ENCODE results near the gene DHX35.

The DHX35 gene

DNA sequence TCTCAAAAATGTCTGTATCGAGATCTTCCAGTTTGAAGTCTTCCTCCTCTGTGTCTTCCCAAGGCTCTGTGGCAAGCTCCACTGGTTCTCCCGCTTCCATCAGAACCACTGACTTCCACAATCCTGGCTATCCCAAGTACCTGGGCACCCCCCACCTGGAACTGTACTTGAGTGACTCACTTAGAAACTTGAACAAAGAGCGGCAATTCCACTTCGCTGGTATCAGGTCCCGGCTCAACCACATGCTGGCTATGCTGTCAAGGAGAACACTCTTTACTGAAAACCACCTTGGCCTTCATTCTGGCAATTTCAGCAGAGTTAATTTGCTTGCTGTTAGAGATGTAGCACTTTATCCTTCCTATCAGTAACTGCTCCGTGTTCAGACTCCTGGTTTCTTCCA is 10.0 kb upstream of the DHX35 start:
- no peak overlapping the region for H3K4me2 ChIP-seq (ENCODE audit: low read length)
- H3K27ac ChIP-seq (ENCODE audit: low read depth, low read length) = no peak overlapping the region
- H3K36me3 ChIP-seq (ENCODE audit: control insufficient read depth, low read length) = peaks cover 68% of the 10 kb centered on the region
- peaks cover 26% of the 10 kb centered on the region for H3F3A ChIP-seq (ENCODE audit: control insufficient read depth, insufficient read depth)
- H3K9me2 ChIP-seq (replicated peaks; ENCODE audit: control insufficient read depth, low read length) = no peaks in the 10 kb centered on the region
- no peaks in the 10 kb centered on the region for H3K4me1 ChIP-seq (ENCODE audit: control insufficient read depth, low read length)
- H3K27me3 ChIP-seq (ENCODE audit: control insufficient read depth, low read length) = no peaks in the 10 kb centered on the region
- 0 out of 2 replicates have a peak, but pooled peaks cover 2% of the 10 kb centered on the region for H4K20me1 ChIP-seq (ENCODE audit: control insufficient read depth, insufficient read depth, low read depth, low read length)
- peaks cover 13% of the 10 kb centered on the region for H3K79me2 ChIP-seq (ENCODE audit: control insufficient read depth, low read length)
- H3K9me3 ChIP-seq (ENCODE audit: control insufficient read depth, insufficient read depth, low read length) = no peaks in the 10 kb centered on the region
- no peak overlapping the region for H3K4me3 ChIP-seq (ENCODE audit: low read length)
- TF ChIP-seq, protein P1, sequence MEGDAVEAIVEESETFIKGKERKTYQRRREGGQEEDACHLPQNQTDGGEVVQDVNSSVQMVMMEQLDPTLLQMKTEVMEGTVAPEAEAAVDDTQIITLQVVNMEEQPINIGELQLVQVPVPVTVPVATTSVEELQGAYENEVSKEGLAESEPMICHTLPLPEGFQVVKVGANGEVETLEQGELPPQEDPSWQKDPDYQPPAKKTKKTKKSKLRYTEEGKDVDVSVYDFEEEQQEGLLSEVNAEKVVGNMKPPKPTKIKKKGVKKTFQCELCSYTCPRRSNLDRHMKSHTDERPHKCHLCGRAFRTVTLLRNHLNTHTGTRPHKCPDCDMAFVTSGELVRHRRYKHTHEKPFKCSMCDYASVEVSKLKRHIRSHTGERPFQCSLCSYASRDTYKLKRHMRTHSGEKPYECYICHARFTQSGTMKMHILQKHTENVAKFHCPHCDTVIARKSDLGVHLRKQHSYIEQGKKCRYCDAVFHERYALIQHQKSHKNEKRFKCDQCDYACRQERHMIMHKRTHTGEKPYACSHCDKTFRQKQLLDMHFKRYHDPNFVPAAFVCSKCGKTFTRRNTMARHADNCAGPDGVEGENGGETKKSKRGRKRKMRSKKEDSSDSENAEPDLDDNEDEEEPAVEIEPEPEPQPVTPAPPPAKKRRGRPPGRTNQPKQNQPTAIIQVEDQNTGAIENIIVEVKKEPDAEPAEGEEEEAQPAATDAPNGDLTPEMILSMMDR (IDR thresholded peaks at IDR 0.05; ENCODE audit: low read depth, low read length, poor library complexity, severe bottlenecking) = no peak
- TF ChIP-seq EZH2phosphoT487 (IDR thresholded peaks at IDR 0.05; ENCODE audit: borderline replicate concordance, low read length) = no peak

DNA sequence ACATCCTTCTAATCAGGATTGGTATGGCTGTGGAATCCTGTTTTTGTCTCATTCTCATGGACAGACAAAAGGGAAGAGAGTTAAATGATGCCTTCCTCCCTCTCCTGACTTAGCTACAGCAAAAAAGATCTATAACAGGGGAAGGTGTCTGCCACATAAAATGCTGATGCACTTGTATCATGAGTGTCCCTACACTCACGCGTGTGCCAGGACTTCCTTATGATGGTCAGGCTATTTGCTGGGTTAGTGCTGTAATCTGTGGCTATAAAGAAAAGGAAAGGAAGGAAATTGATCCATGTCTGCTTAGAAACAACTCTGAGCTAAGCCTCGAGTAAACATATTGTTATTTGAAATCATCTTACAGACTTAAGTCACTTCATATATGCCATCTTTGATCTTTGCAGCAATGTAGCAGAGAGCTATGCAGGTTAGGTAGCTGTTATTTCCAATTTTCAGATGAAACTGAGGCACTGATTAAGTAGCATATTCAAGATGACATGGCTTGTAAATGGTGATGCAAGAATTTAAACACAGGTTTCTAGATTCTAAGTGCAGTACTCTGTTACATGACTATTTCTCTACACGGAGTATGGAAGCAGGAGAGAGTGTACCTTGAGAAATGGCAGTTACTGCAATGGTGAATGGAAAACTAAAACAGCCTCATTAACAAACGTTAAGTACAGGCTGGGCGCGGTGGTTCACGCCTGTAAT is 8.4 kb upstream of the DHX35 start:
- TF ChIP-seq EZH2phosphoT487 (IDR thresholded peaks at IDR 0.05; ENCODE audit: borderline replicate concordance, low read length) = no peak
- TF ChIP-seq, protein P1 (IDR thresholded peaks at IDR 0.05; ENCODE audit: low read depth, low read length, poor library complexity, severe bottlenecking) = no peak
- peaks cover 51% of the 10 kb centered on the region for H3K36me3 ChIP-seq (ENCODE audit: control insufficient read depth, low read length)
- H3K9me3 ChIP-seq (ENCODE audit: control insufficient read depth, insufficient read depth, low read length) = no peaks in the 10 kb centered on the region
- H3K79me2 ChIP-seq (ENCODE audit: control insufficient read depth, low read length) = no peaks in the 10 kb centered on the region
- H3K4me2 ChIP-seq (ENCODE audit: low read length) = no peak overlapping the region
- H3K4me1 ChIP-seq (ENCODE audit: control insufficient read depth, low read length) = no peaks in the 10 kb centered on the region
- H3K4me3 ChIP-seq (ENCODE audit: low read length) = no peak overlapping the region
- H3F3A ChIP-seq (ENCODE audit: control insufficient read depth, insufficient read depth) = peaks cover 31% of the 10 kb centered on the region
- H3K27me3 ChIP-seq (ENCODE audit: control insufficient read depth, low read length) = no peaks in the 10 kb centered on the region
- no peaks in the 10 kb centered on the region for H4K20me1 ChIP-seq (ENCODE audit: control insufficient read depth, insufficient read depth, low read depth, low read length)
- H3K27ac ChIP-seq (ENCODE audit: low read depth, low read length) = no peak overlapping the region
- no peaks in the 10 kb centered on the region for H3K9me2 ChIP-seq (replicated peaks; ENCODE audit: control insufficient read depth, low read length)

- Histone ChIP-seq H3K4me3 (ENCODE audit: low read length) (no peak overlapping the region), H3K27ac (ENCODE audit: low read depth, low read length) (no peak overlapping the region)
Observed at GRCh38 chr20:38957235-38957876, 4.8 kb upstream of the DHX35 start.

More at GRCh38 chr20:38957235-38957876, 4.8 kb upstream of the DHX35 start:
- Histone ChIP-seq H3K9me3 (ENCODE audit: control insufficient read depth, insufficient read depth, low read length) (no peaks in the 10 kb centered on the region), H3K4me1 (ENCODE audit: control insufficient read depth, low read length) (peaks cover 11% of the 10 kb centered on the region), H3K79me2 (ENCODE audit: control insufficient read depth, low read length) (peaks cover 14% of the 10 kb centered on the region), H3K36me3 (ENCODE audit: control insufficient read depth, low read length) (peaks cover 19% of the 10 kb centered on the region), H4K20me1 (ENCODE audit: control insufficient read depth, insufficient read depth, low read depth, low read length) (no peaks in the 10 kb centered on the region), H3K9me2 (replicated peaks; ENCODE audit: control insufficient read depth, low read length) (no peaks in the 10 kb centered on the region), H3K4me2 (ENCODE audit: low read length) (no peak overlapping the region), H3K27me3 (ENCODE audit: control insufficient read depth, low read length) (no peaks in the 10 kb centered on the region), H3F3A (ENCODE audit: control insufficient read depth, insufficient read depth) (peaks cover 41% of the 10 kb centered on the region)
- no peak for TF ChIP-seq EZH2phosphoT487 (IDR thresholded peaks at IDR 0.05; ENCODE audit: borderline replicate concordance, low read length)
- TF ChIP-seq, protein P1 (IDR thresholded peaks at IDR 0.05; ENCODE audit: low read depth, low read length, poor library complexity, severe bottlenecking) = no peak

Measured in DOHH2 (cell line).